WTC11 (cell line): ENCODE results near the gene AMBRA1. TPM values are rescaled to one million over a fixed set of nuclear protein-coding genes. Genes with fewer than 3 reads are reported as not detected.

Source experiments
- ATAC-seq: fragments of 200-7000 bp; cut with Tn5 transposase; 2 replicates; pipeline ENCODE4 v1.10.0; 2021; ENCODE audit warnings: mild to moderate bottlenecking, moderate library complexity
- CTCF ChIA-PET: fragments of 300-600 bp; sonication (Branson Sonifier 250); formaldehyde crosslinking; loops from one replicate; lab custom pipeline; 2021; ENCODE audit warnings: antibody characterized with exemption; lab: Charles Lee
- POLR2A ChIA-PET: fragments of 350-600 bp; sonication (Branson Sonifier 250); formaldehyde crosslinking; loops from one replicate; lab custom pipeline; 2021; ENCODE audit warnings: antibody characterized with exemption; lab: Charles Lee
- DNase-seq: peaks from one replicate; pipeline ENCODE4 v3.0.0; 2021; ENCODE audit warnings: low spot score
- H3K27ac Mint-ChIP-seq: 2 replicates; pipeline ENCODE4 v1.8.0; 2021; ENCODE audit warnings: mixed read lengths
- H3K27me3 Mint-ChIP-seq: 2 replicates; pipeline ENCODE4 v1.8.0; 2021; ENCODE audit warnings: low read depth, mild to moderate bottlenecking, moderate library complexity, mixed read lengths
- H3K36me3 Mint-ChIP-seq: 2 replicates; pipeline ENCODE4 v1.8.0; 2021; ENCODE audit warnings: mixed read lengths
- H3K4me1 Mint-ChIP-seq: 2 replicates; pipeline ENCODE4 v1.8.0; 2022; ENCODE audit warnings: mixed read lengths
- H3K4me3 Mint-ChIP-seq: 2 replicates; pipeline ENCODE4 v1.8.0; 2021; ENCODE audit warnings: mild to moderate bottlenecking, moderate library complexity, mixed read lengths
- H3K9me3 Mint-ChIP-seq: 2 replicates; pipeline ENCODE4 v1.8.0; 2021; ENCODE audit warnings: mixed read lengths
- CREM ChIP-seq: sonication (generic); formaldehyde crosslinking; IDR thresholded peaks from 2 replicates; pipeline ENCODE4 v1.8.1; 2022; ENCODE audit warnings: mild to moderate bottlenecking, missing genetic modification reagents, moderate library complexity
- FOXP1 ChIP-seq: sonication (generic); formaldehyde crosslinking; IDR thresholded peaks from 2 replicates; pipeline ENCODE4 v1.8.0; 2022; ENCODE audit warnings: missing genetic modification reagents, mild to moderate bottlenecking, moderate library complexity, borderline replicate concordance
- GRHL2 ChIP-seq: fragments of 250-450 bp; sonication (Bioruptor Pico); IDR thresholded peaks from 2 replicates; pipeline ENCODE4 v1.8.0; 2022; ENCODE audit warnings: mild to moderate bottlenecking, moderate library complexity; ENCODE audit not compliant: insufficient replicate concordance, severe bottlenecking
- KAT7 ChIP-seq: sonication (generic); formaldehyde crosslinking; IDR thresholded peaks from 2 replicates; pipeline ENCODE4 v1.8.1; 2023; ENCODE audit warnings: missing genetic modification reagents, mild to moderate bottlenecking, borderline replicate concordance
- MYBL2 ChIP-seq: sonication (generic); formaldehyde crosslinking; IDR thresholded peaks from 2 replicates; pipeline ENCODE4 v1.8.1; 2023; ENCODE audit warnings: mild to moderate bottlenecking, moderate library complexity, missing genetic modification reagents
- NR2C2 ChIP-seq: sonication (generic); formaldehyde crosslinking; IDR thresholded peaks from 2 replicates; pipeline ENCODE4 v1.8.0; 2022; ENCODE audit warnings: mild to moderate bottlenecking, missing genetic modification reagents
- SMAD4 ChIP-seq: sonication (generic); formaldehyde crosslinking; IDR thresholded peaks from 2 replicates; pipeline ENCODE4 v1.8.0; 2022; ENCODE audit warnings: mild to moderate bottlenecking, missing genetic modification reagents
- SP1 ChIP-seq: sonication (generic); formaldehyde crosslinking; conservative IDR thresholded peaks from 2 replicates; pipeline ENCODE4 v1.8.1; 2022; ENCODE audit warnings: missing genetic modification reagents
- TCF7 ChIP-seq: sonication (generic); formaldehyde crosslinking; IDR thresholded peaks from 2 replicates; pipeline ENCODE4 v1.8.0; 2022; ENCODE audit warnings: mild to moderate bottlenecking, low read depth, missing genetic modification reagents, moderate library complexity
- ZNF232 ChIP-seq: sonication (generic); formaldehyde crosslinking; IDR thresholded peaks from 2 replicates; pipeline ENCODE4 v1.8.0; 2022; ENCODE audit warnings: mild to moderate bottlenecking, missing genetic modification reagents
- ZNF416 ChIP-seq: fragments of 250-450 bp; sonication (Bioruptor Pico); IDR thresholded peaks from 2 replicates; pipeline ENCODE4 v1.9.0; 2021; ENCODE audit warnings: mild to moderate bottlenecking, inconsistent platforms
- total RNA-seq: library from RNA; stranded (reverse); gene quantifications from 3 replicates; pipeline ENCODE4 v1.2.3, GENCODE V29; 2021
- TF ChIP-seq, protein P1 (sequence below): sonication (generic); formaldehyde crosslinking; IDR thresholded peaks from 2 replicates; pipeline ENCODE4 v1.8.0; 2022; ENCODE audit warnings: mild to moderate bottlenecking, missing genetic modification reagents
- TF ChIP-seq, protein P2 (sequence below): sonication (generic); formaldehyde crosslinking; IDR thresholded peaks from 2 replicates; pipeline ENCODE4 v1.8.0; 2023; ENCODE audit warnings: mild to moderate bottlenecking, missing genetic modification reagents
- TF ChIP-seq, protein P3 (sequence below): sonication (generic); formaldehyde crosslinking; IDR thresholded peaks from 2 replicates; pipeline ENCODE4 v1.8.1; 2023; ENCODE audit warnings: mild to moderate bottlenecking, missing genetic modification reagents, moderate library complexity
- TF ChIP-seq, protein P4 (sequence below): sonication (generic); formaldehyde crosslinking; IDR thresholded peaks from 2 replicates; pipeline ENCODE4 v1.8.1; 2022; ENCODE audit warnings: low read depth, mild to moderate bottlenecking, moderate library complexity, missing genetic modification reagents, borderline replicate concordance
- TF ChIP-seq, protein P5 (sequence below): sonication (generic); formaldehyde crosslinking; IDR thresholded peaks from 2 replicates; pipeline ENCODE4 v1.8.0; 2022; ENCODE audit warnings: mild to moderate bottlenecking, missing genetic modification reagents
- TF ChIP-seq, protein P6 (sequence below): fragments of 250-450 bp; sonication (Bioruptor Pico); IDR thresholded peaks from 2 replicates; pipeline ENCODE4 v2.1.2; 2022; ENCODE audit warnings: mild to moderate bottlenecking, moderate library complexity

AMBRA1 gene
- total RNA-seq, 1 experiment from 2014 or later: 35.0 TPM

DNA sequence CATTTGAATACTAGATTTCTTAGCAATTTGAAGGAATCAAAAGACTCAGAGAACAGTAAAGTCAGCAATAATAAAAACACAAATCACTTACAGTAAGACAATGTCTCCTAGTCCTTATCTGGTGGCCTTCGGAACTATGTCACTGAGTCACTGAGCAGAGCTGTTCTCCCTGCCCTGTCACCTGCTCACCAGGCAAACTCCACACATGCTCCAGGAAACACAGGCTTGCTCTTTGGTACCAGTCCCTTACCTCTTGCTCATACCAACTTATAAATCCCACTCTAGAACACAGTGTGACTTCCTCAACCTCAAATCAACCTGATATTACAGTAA is 121.2 kb downstream of the AMBRA1 start:
- Mint-ChIP-seq H3K27ac (peak overlapping the region; percentile 1; the same call in 1 of the 2 replicates), H3K27me3 (no peaks in the 10 kb centered on the region), H3K36me3 (peaks cover 2% of the 10 kb centered on the region; the same call in 1 of the 2 replicates), H3K4me1 (no peaks in the 10 kb centered on the region), H3K9me3 (no peaks in the 10 kb centered on the region), H3K4me3 (no peak overlapping the region)
- CTCF ChIA-PET: no interaction called here
- TF ChIP-seq SMAD4 (CRISPR knock-in tag) (no peak), ZNF416 (CRISPR knock-in tag) (no peak), CREM (CRISPR knock-in tag) (no peak), TCF7 (CRISPR knock-in tag) (no peak), KAT7 (CRISPR knock-in tag) (no peak), ZNF232 (no peak), SP1 (no peak), NR2C2 (CRISPR knock-in tag) (no peak), MYBL2 (CRISPR knock-in tag) (no peak), FOXP1 (no peak), GRHL2 (CRISPR knock-in tag) (no peak)
- TF ChIP-seq, protein P1, sequence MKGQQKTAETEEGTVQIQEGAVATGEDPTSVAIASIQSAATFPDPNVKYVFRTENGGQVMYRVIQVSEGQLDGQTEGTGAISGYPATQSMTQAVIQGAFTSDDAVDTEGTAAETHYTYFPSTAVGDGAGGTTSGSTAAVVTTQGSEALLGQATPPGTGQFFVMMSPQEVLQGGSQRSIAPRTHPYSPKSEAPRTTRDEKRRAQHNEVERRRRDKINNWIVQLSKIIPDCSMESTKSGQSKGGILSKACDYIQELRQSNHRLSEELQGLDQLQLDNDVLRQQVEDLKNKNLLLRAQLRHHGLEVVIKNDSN: no peak
- TF ChIP-seq, protein P2, sequence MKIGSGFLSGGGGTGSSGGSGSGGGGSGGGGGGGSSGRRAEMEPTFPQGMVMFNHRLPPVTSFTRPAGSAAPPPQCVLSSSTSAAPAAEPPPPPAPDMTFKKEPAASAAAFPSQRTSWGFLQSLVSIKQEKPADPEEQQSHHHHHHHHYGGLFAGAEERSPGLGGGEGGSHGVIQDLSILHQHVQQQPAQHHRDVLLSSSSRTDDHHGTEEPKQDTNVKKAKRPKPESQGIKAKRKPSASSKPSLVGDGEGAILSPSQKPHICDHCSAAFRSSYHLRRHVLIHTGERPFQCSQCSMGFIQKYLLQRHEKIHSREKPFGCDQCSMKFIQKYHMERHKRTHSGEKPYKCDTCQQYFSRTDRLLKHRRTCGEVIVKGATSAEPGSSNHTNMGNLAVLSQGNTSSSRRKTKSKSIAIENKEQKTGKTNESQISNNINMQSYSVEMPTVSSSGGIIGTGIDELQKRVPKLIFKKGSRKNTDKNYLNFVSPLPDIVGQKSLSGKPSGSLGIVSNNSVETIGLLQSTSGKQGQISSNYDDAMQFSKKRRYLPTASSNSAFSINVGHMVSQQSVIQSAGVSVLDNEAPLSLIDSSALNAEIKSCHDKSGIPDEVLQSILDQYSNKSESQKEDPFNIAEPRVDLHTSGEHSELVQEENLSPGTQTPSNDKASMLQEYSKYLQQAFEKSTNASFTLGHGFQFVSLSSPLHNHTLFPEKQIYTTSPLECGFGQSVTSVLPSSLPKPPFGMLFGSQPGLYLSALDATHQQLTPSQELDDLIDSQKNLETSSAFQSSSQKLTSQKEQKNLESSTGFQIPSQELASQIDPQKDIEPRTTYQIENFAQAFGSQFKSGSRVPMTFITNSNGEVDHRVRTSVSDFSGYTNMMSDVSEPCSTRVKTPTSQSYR (CRISPR knock-in tag): no peak
- TF ChIP-seq, protein P3, sequence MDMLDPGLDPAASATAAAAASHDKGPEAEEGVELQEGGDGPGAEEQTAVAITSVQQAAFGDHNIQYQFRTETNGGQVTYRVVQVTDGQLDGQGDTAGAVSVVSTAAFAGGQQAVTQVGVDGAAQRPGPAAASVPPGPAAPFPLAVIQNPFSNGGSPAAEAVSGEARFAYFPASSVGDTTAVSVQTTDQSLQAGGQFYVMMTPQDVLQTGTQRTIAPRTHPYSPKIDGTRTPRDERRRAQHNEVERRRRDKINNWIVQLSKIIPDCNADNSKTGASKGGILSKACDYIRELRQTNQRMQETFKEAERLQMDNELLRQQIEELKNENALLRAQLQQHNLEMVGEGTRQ (CRISPR knock-in tag): no peak
- TF ChIP-seq, protein P4, sequence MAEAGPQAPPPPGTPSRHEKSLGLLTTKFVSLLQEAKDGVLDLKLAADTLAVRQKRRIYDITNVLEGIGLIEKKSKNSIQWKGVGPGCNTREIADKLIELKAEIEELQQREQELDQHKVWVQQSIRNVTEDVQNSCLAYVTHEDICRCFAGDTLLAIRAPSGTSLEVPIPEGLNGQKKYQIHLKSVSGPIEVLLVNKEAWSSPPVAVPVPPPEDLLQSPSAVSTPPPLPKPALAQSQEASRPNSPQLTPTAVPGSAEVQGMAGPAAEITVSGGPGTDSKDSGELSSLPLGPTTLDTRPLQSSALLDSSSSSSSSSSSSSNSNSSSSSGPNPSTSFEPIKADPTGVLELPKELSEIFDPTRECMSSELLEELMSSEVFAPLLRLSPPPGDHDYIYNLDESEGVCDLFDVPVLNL (CRISPR knock-in tag): no peak
- TF ChIP-seq, protein P5, sequence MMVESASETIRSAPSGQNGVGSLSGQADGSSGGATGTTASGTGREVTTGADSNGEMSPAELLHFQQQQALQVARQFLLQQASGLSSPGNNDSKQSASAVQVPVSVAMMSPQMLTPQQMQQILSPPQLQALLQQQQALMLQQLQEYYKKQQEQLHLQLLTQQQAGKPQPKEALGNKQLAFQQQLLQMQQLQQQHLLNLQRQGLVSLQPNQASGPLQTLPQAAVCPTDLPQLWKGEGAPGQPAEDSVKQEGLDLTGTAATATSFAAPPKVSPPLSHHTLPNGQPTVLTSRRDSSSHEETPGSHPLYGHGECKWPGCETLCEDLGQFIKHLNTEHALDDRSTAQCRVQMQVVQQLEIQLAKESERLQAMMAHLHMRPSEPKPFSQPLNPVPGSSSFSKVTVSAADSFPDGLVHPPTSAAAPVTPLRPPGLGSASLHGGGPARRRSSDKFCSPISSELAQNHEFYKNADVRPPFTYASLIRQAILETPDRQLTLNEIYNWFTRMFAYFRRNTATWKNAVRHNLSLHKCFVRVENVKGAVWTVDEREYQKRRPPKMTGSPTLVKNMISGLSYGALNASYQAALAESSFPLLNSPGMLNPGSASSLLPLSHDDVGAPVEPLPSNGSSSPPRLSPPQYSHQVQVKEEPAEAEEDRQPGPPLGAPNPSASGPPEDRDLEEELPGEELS (CRISPR knock-in tag): no peak
- TF ChIP-seq, protein P6, sequence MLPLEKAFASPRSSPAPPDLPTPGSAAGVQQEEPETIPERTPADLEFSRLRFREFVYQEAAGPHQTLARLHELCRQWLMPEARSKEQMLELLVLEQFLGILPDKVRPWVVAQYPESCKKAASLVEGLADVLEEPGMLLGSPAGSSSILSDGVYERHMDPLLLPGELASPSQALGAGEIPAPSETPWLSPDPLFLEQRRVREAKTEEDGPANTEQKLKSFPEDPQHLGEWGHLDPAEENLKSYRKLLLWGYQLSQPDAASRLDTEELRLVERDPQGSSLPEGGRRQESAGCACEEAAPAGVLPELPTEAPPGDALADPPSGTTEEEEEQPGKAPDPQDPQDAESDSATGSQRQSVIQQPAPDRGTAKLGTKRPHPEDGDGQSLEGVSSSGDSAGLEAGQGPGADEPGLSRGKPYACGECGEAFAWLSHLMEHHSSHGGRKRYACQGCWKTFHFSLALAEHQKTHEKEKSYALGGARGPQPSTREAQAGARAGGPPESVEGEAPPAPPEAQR: no peak
- POLR2A ChIA-PET: no interaction called here
- ATAC-seq (no peak), DNase-seq (no peak)
